GM23338 (cell line): ENCODE measurements around the gene PPM1H. TPM values are rescaled to one million over a fixed set of nuclear protein-coding genes. Genes with fewer than 3 reads are reported as not detected.

Experiments
- ATAC-seq: fragments of 200-7000 bp; cut with Tn5 transposase; 3 replicates; pipeline ENCODE4 v1.9.1; 2020
- DNase-seq: peaks from one replicate; pipeline ENCODE4 v3.0.0-alpha.2; 2015; ENCODE audit warnings: low spot score
- H2AFZ ChIP-seq: fragments of 200-600 bp; sonication (generic); 2 replicates; pipeline ENCODE4 v1.8.0; 2016; ENCODE audit warnings: antibody characterized with exemption, mild to moderate bottlenecking, moderate library complexity
- H3F3A ChIP-seq: fragments of 200-600 bp; sonication (generic); replicated peaks from 2 replicates; pipeline ENCODE4 v1.8.0; 2017; ENCODE audit warnings: antibody characterized with exemption, mixed run types, low read depth
- H3K27ac ChIP-seq: fragments of 200-600 bp; sonication (generic); 2 replicates; pipeline ENCODE4 v1.6.1; 2016; ENCODE audit warnings: low read depth
- H3K27me3 ChIP-seq: fragments of 200-600 bp; sonication (generic); 2 replicates; pipeline ENCODE4 v1.8.0; 2016; ENCODE audit warnings: mild to moderate bottlenecking, mixed run types, moderate library complexity; ENCODE audit not compliant: insufficient read depth
- H3K36me3 ChIP-seq: fragments of 200-600 bp; sonication (generic); 2 replicates; pipeline ENCODE4 v1.8.0; 2016; ENCODE audit warnings: mild to moderate bottlenecking; ENCODE audit not compliant: insufficient read depth
- H3K4me1 ChIP-seq: fragments of 200-600 bp; sonication (generic); 2 replicates; pipeline ENCODE4 v1.8.0; 2016; ENCODE audit warnings: mild to moderate bottlenecking, moderate library complexity; ENCODE audit not compliant: insufficient read depth
- H3K4me2 ChIP-seq: fragments of 200-600 bp; sonication (generic); 2 replicates; pipeline ENCODE4 v1.7.1; 2017; ENCODE audit warnings: mixed run types
- H3K4me3 ChIP-seq: fragments of 200-600 bp; sonication (generic); 2 replicates; pipeline ENCODE4 v1.6.1; 2016; ENCODE audit warnings: mixed run types
- H3K79me2 ChIP-seq: fragments of 200-600 bp; sonication (generic); replicated peaks from 2 replicates; pipeline ENCODE4 v1.8.0; 2017; ENCODE audit warnings: mild to moderate bottlenecking; ENCODE audit not compliant: insufficient read depth
- H3K9me2 ChIP-seq: fragments of 200-600 bp; sonication (generic); 2 replicates; pipeline ENCODE4 v1.8.0; 2017; ENCODE audit not compliant: insufficient read depth
- H4K20me1 ChIP-seq: fragments of 200-600 bp; sonication (generic); replicated peaks from 2 replicates; pipeline ENCODE4 v1.8.0; 2017; ENCODE audit warnings: mild to moderate bottlenecking; ENCODE audit not compliant: insufficient read depth
- H3K27ac Mint-ChIP-seq: 2 replicates; pipeline ENCODE4 v1.8.0; 2020; ENCODE audit warnings: inconsistent platforms, mild to moderate bottlenecking, moderate library complexity, mixed read lengths
- H3K27me3 Mint-ChIP-seq: 3 replicates; pipeline ENCODE4 v1.8.0; 2022; ENCODE audit warnings: low read depth, mild to moderate bottlenecking, moderate library complexity, mixed read lengths, inconsistent platforms; ENCODE audit not compliant: insufficient read depth, poor library complexity
- H3K36me3 Mint-ChIP-seq: 3 replicates; pipeline ENCODE4 v1.8.0; 2021; ENCODE audit warnings: low read depth, mild to moderate bottlenecking, inconsistent platforms, moderate library complexity, mixed read lengths
- H3K4me1 Mint-ChIP-seq: 3 replicates; pipeline ENCODE4 v1.8.0; 2020; ENCODE audit warnings: mild to moderate bottlenecking, inconsistent platforms, mixed read lengths
- H3K4me3 Mint-ChIP-seq: 3 replicates; pipeline ENCODE4 v1.8.0; 2021; ENCODE audit warnings: moderate library complexity, mild to moderate bottlenecking, inconsistent platforms, mixed read lengths
- H3K9me3 Mint-ChIP-seq: 3 replicates; pipeline ENCODE4 v1.8.0; 2020; ENCODE audit warnings: moderate library complexity, mild to moderate bottlenecking, inconsistent platforms, mixed read lengths
- CREB1 ChIP-seq: fragments of 250-450 bp; sonication (Bioruptor Pico); IDR thresholded peaks from 2 replicates; pipeline ENCODE4 v1.5.0; 2020; ENCODE audit warnings: low read depth, mild to moderate bottlenecking, moderate library complexity
- EZH2 ChIP-seq: fragments of 200-600 bp; sonication (generic); IDR thresholded peaks from one replicate; pipeline ENCODE4 v1.8.0; 2017; ENCODE audit warnings: antibody characterized with exemption, mild to moderate bottlenecking, low read depth; ENCODE audit not compliant: unreplicated experiment
- EZH2phosphoT487 ChIP-seq: fragments of 200-600 bp; sonication (generic); IDR thresholded peaks from one replicate; pipeline ENCODE4 v1.8.1; 2018; ENCODE audit warnings: antibody characterized with exemption; ENCODE audit not compliant: unreplicated experiment
- POLR2AphosphoS5 ChIP-seq: IDR thresholded peaks from 2 replicates; pipeline ENCODE4 v1.6.1; 2016; ENCODE audit warnings: antibody characterized with exemption, low read depth
- STAT1 ChIP-seq: IDR thresholded peaks from one replicate; pipeline ENCODE4 v1.6.1; 2016; ENCODE audit warnings: antibody characterized with exemption; ENCODE audit not compliant: unreplicated experiment
- polyA plus RNA-seq: library from polyadenylated mRNA; unstranded; fragments of >200 nt; fragmentation: Nextera tagmentation; extraction: Ambion mirVana; gene quantifications from 2 replicates; pipeline ENCODE4 v1.2.1, GENCODE V29; 2016
- total RNA-seq: library from RNA; depleted of rRNA; stranded (reverse); fragments of >200 nt; shearing (Covaris generic); gene quantifications from 2 replicates; pipeline ENCODE4 v1.2.3, GENCODE V29; 2014
- TF ChIP-seq, protein P1 (sequence below): fragments of 250-450 bp; sonication (Bioruptor Pico); IDR thresholded peaks from 2 replicates; pipeline ENCODE4 v1.5.0; 2020; ENCODE audit warnings: mild to moderate bottlenecking, moderate library complexity
- TF ChIP-seq, protein P2 (sequence below): IDR thresholded peaks from one replicate; pipeline ENCODE4 v1.6.1; 2018; ENCODE audit warnings: antibody characterized with exemption; ENCODE audit not compliant: unreplicated experiment
- TF ChIP-seq, protein P3 (sequence below), 2 experiments: fragments of 200-600 bp in 1 of 2; sonication (generic) in 1 of 2; conservative IDR thresholded peaks; 2 replicates each; pipeline versions ENCODE4 v1.5.1 to v1.6.1; 2016 to 2017; ENCODE audit warnings: antibody characterized with exemption in 2 of 2, low read depth in 2 of 2, mild to moderate bottlenecking in 2 of 2, moderate library complexity in 1 of 2

The PPM1H gene
- total and polyA plus RNA-seq, 2 experiments from 2014 or later: 11.4 to 41.2 TPM

DNA sequence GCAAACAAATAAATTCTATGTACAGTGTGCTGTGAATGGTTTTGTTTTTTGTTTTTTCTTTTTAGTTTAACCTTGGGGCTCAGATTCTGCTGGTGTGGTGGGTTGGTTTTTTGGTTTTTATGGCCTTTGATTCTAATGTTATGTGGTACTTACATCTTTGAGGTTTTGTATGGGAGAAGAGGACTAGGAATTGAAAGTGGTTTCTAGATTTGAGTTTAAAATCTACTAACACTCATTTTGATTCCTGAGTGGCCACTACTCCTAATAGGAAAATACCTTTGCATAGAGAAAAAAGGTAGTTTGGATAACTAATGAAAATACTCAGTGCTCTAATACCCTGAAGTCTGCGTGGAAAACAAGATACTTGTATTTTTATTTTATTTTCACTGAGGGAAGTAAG lies 330.6 kb downstream of the PPM1H start:
- peaks cover 51% of the 10 kb centered on the region for H3K79me2 ChIP-seq
- no peaks in the 10 kb centered on the region for H3K9me2 ChIP-seq
- H3K4me1 ChIP-seq: peaks cover 20% of the 10 kb centered on the region
- no peaks in the 10 kb centered on the region; the same call in 1 of the 2 replicates for H4K20me1 ChIP-seq
- DNase-seq: no peak
- no peaks in the 10 kb centered on the region for H3F3A ChIP-seq
- no peak overlapping the region for H3K27ac ChIP-seq
- Mint-ChIP-seq H3K36me3 (no peaks in the 10 kb centered on the region; the same call in 2 of the 3 replicates), H3K4me1 (peaks cover 42% of the 10 kb centered on the region), H3K4me3 (peak overlapping the region; percentile 84), H3K27ac (peak overlapping the region; percentile 12), H3K9me3 (no peaks in the 10 kb centered on the region), H3K27me3 (peaks cover 12% of the 10 kb centered on the region)
- no peaks in the 10 kb centered on the region for H3K27me3 ChIP-seq
- ATAC-seq: no peak
- no peak overlapping the region for H2AFZ ChIP-seq
- TF ChIP-seq, protein P1, sequence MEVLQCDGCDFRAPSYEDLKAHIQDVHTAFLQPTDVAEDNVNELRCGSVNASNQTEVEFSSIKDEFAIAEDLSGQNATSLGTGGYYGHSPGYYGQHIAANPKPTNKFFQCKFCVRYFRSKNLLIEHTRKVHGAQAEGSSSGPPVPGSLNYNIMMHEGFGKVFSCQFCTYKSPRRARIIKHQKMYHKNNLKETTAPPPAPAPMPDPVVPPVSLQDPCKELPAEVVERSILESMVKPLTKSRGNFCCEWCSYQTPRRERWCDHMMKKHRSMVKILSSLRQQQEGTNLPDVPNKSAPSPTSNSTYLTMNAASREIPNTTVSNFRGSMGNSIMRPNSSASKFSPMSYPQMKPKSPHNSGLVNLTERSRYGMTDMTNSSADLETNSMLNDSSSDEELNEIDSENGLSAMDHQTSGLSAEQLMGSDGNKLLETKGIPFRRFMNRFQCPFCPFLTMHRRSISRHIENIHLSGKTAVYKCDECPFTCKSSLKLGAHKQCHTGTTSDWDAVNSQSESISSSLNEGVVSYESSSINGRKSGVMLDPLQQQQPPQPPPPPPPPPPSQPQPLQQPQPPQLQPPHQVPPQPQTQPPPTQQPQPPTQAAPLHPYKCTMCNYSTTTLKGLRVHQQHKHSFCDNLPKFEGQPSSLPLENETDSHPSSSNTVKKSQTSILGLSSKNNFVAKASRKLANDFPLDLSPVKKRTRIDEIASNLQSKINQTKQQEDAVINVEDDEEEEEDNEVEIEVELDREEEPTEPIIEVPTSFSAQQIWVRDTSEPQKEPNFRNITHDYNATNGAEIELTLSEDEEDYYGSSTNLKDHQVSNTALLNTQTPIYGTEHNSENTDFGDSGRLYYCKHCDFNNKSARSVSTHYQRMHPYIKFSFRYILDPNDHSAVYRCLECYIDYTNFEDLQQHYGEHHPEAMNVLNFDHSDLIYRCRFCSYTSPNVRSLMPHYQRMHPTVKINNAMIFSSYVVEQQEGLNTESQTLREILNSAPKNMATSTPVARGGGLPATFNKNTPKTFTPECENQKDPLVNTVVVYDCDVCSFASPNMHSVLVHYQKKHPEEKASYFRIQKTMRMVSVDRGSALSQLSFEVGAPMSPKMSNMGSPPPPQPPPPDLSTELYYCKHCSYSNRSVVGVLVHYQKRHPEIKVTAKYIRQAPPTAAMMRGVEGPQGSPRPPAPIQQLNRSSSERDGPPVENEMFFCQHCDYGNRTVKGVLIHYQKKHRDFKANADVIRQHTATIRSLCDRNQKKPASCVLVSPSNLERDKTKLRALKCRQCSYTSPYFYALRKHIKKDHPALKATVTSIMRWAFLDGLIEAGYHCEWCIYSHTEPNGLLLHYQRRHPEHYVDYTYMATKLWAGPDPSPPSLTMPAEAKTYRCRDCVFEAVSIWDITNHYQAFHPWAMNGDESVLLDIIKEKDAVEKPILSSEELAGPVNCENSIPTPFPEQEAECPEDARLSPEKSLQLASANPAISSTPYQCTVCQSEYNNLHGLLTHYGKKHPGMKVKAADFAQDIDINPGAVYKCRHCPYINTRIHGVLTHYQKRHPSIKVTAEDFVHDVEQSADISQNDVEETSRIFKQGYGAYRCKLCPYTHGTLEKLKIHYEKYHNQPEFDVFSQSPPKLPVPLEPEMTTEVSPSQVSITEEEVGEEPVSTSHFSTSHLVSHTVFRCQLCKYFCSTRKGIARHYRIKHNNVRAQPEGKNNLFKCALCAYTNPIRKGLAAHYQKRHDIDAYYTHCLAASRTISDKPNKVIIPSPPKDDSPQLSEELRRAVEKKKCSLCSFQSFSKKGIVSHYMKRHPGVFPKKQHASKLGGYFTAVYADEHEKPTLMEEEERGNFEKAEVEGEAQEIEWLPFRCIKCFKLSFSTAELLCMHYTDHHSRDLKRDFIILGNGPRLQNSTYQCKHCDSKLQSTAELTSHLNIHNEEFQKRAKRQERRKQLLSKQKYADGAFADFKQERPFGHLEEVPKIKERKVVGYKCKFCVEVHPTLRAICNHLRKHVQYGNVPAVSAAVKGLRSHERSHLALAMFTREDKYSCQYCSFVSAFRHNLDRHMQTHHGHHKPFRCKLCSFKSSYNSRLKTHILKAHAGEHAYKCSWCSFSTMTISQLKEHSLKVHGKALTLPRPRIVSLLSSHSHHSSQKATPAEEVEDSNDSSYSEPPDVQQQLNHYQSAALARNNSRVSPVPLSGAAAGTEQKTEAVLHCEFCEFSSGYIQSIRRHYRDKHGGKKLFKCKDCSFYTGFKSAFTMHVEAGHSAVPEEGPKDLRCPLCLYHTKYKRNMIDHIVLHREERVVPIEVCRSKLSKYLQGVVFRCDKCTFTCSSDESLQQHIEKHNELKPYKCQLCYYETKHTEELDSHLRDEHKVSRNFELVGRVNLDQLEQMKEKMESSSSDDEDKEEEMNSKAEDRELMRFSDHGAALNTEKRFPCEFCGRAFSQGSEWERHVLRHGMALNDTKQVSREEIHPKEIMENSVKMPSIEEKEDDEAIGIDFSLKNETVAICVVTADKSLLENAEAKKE (CRISPR knock-in tag): no peak
- TF ChIP-seq STAT1 (no peak), EZH2 (no peak), EZH2phosphoT487 (no peak), POLR2AphosphoS5 (no peak), CREB1 (no peak)
- TF ChIP-seq, protein P2, sequence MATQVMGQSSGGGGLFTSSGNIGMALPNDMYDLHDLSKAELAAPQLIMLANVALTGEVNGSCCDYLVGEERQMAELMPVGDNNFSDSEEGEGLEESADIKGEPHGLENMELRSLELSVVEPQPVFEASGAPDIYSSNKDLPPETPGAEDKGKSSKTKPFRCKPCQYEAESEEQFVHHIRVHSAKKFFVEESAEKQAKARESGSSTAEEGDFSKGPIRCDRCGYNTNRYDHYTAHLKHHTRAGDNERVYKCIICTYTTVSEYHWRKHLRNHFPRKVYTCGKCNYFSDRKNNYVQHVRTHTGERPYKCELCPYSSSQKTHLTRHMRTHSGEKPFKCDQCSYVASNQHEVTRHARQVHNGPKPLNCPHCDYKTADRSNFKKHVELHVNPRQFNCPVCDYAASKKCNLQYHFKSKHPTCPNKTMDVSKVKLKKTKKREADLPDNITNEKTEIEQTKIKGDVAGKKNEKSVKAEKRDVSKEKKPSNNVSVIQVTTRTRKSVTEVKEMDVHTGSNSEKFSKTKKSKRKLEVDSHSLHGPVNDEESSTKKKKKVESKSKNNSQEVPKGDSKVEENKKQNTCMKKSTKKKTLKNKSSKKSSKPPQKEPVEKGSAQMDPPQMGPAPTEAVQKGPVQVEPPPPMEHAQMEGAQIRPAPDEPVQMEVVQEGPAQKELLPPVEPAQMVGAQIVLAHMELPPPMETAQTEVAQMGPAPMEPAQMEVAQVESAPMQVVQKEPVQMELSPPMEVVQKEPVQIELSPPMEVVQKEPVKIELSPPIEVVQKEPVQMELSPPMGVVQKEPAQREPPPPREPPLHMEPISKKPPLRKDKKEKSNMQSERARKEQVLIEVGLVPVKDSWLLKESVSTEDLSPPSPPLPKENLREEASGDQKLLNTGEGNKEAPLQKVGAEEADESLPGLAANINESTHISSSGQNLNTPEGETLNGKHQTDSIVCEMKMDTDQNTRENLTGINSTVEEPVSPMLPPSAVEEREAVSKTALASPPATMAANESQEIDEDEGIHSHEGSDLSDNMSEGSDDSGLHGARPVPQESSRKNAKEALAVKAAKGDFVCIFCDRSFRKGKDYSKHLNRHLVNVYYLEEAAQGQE: no peak
- TF ChIP-seq, protein P3, sequence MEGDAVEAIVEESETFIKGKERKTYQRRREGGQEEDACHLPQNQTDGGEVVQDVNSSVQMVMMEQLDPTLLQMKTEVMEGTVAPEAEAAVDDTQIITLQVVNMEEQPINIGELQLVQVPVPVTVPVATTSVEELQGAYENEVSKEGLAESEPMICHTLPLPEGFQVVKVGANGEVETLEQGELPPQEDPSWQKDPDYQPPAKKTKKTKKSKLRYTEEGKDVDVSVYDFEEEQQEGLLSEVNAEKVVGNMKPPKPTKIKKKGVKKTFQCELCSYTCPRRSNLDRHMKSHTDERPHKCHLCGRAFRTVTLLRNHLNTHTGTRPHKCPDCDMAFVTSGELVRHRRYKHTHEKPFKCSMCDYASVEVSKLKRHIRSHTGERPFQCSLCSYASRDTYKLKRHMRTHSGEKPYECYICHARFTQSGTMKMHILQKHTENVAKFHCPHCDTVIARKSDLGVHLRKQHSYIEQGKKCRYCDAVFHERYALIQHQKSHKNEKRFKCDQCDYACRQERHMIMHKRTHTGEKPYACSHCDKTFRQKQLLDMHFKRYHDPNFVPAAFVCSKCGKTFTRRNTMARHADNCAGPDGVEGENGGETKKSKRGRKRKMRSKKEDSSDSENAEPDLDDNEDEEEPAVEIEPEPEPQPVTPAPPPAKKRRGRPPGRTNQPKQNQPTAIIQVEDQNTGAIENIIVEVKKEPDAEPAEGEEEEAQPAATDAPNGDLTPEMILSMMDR (conservative IDR thresholded peaks at IDR 0.05; ENCODE audit: low read depth in 2 of 2): no peak
- no peaks in the 10 kb centered on the region for H3K36me3 ChIP-seq
- peak overlapping the region; percentile 74 for H3K4me3 ChIP-seq
- H3K4me2 ChIP-seq: peak overlapping the region; percentile 94
